KMS-11 (cell line): ENCODE data around the gene PHACTR1.

Experiments used
- H2AFZ ChIP-seq: fragments of 200-600 bp; sonication (generic); 2 replicates; pipeline ENCODE4 v1.6.1; 2016; ENCODE audit warnings: antibody characterized with exemption, mixed run types, low read depth
- H3K27ac ChIP-seq: fragments of 200-600 bp; sonication (generic); 2 replicates; pipeline ENCODE4 v1.6.1; 2016; ENCODE audit warnings: mild to moderate bottlenecking, mixed run types
- H3K27me3 ChIP-seq: fragments of 200-600 bp; sonication (generic); 2 replicates; pipeline ENCODE4 v1.6.1; 2017; ENCODE audit warnings: mild to moderate bottlenecking, low read depth, mixed run types, moderate library complexity; ENCODE audit not compliant: insufficient read depth
- H3K36me3 ChIP-seq: fragments of 200-600 bp; sonication (generic); 2 replicates; pipeline ENCODE4 v1.6.1; 2017; ENCODE audit warnings: mild to moderate bottlenecking, mixed run types; ENCODE audit not compliant: insufficient read depth
- H3K4me1 ChIP-seq: fragments of 200-600 bp; sonication (generic); 2 replicates; pipeline ENCODE4 v1.6.1; 2016; ENCODE audit warnings: mild to moderate bottlenecking, low read depth, mixed run types; ENCODE audit not compliant: poor library complexity, severe bottlenecking
- H3K4me2 ChIP-seq: fragments of 200-600 bp; sonication (generic); 2 replicates; pipeline ENCODE4 v1.7.0; 2016; ENCODE audit warnings: mild to moderate bottlenecking, mixed run types
- H3K4me3 ChIP-seq: fragments of 200-600 bp; sonication (generic); IDR thresholded peaks from 2 replicates; pipeline ENCODE4 v1.6.1; 2017; ENCODE audit warnings: low read depth, low read length, mixed read lengths; ENCODE audit not compliant: insufficient read depth
- H3K79me2 ChIP-seq: fragments of 200-600 bp; sonication (generic); 2 replicates; pipeline ENCODE4 v1.6.1; 2016; ENCODE audit warnings: low read depth, mixed run types; ENCODE audit not compliant: insufficient read depth
- H3K9ac ChIP-seq: fragments of 200-600 bp; sonication (generic); 2 replicates; pipeline ENCODE4 v1.6.1; 2016; ENCODE audit warnings: mild to moderate bottlenecking, mixed run types
- H4K20me1 ChIP-seq: fragments of 200-600 bp; sonication (generic); 2 replicates; pipeline ENCODE4 v1.6.1; 2016; ENCODE audit warnings: mild to moderate bottlenecking, mixed run types; ENCODE audit not compliant: insufficient read depth
- CTCF ChIP-seq: fragments of 200-600 bp; sonication (generic); conservative IDR thresholded peaks from 2 replicates; pipeline ENCODE4 v1.6.1; 2017; ENCODE audit warnings: low read depth, mild to moderate bottlenecking, antibody characterized with exemption, low read length, moderate library complexity, mixed read lengths

PHACTR1 gene

GRCh38 chr6:13277231-13277630 lies 560.7 kb downstream of the PHACTR1 start:
- no peak overlapping the region for H3K4me2 ChIP-seq

GRCh38 chr6:13278164-13278563 lies 561.6 kb downstream of the PHACTR1 start:
- Histone ChIP-seq H3K27me3 (no peaks in the 10 kb centered on the region), H3K4me1 (peaks cover 20% of the 10 kb centered on the region), H3K4me3 (no peak overlapping the region), H3K27ac (no peak overlapping the region), H3K9ac (no peak overlapping the region), H4K20me1 (no peaks in the 10 kb centered on the region), H3K36me3 (no peaks in the 10 kb centered on the region), H3K79me2 (no peaks in the 10 kb centered on the region), H3K4me2 (no peak overlapping the region), H2AFZ (no peak overlapping the region)
- TF ChIP-seq CTCF: no peak

More at GRCh38 chr6:13277231-13277630, 560.7 kb downstream of the PHACTR1 start:
- Histone ChIP-seq H3K4me1 (peaks cover 23% of the 10 kb centered on the region), H3K9ac (no peak overlapping the region), H3K79me2 (no peaks in the 10 kb centered on the region), H3K36me3 (no peaks in the 10 kb centered on the region), H3K27ac (no peak overlapping the region), H3K4me3 (no peak overlapping the region), H3K27me3 (no peaks in the 10 kb centered on the region), H4K20me1 (no peaks in the 10 kb centered on the region), H2AFZ (no peak overlapping the region)
- TF ChIP-seq CTCF: no peak

- H3K9ac ChIP-seq: no peak overlapping the region
- no peaks in the 10 kb centered on the region for H4K20me1 ChIP-seq
- TF ChIP-seq CTCF: no peak
- H2AFZ ChIP-seq: no peak overlapping the region
- H3K27me3 ChIP-seq: no peaks in the 10 kb centered on the region
- H3K4me3 ChIP-seq: no peak overlapping the region
- no peaks in the 10 kb centered on the region for H3K79me2 ChIP-seq
- no peaks in the 10 kb centered on the region for H3K36me3 ChIP-seq
- no peak overlapping the region for H3K27ac ChIP-seq
- peaks cover 13% of the 10 kb centered on the region for H3K4me1 ChIP-seq
- H3K4me2 ChIP-seq: no peak overlapping the region
Observed at GRCh38 chr6:13278991-13279390, 562.4 kb downstream of the PHACTR1 start.

- Histone ChIP-seq H3K27me3 (no peaks in the 10 kb centered on the region), H3K36me3 (no peaks in the 10 kb centered on the region), H3K4me3 (no peak overlapping the region), H4K20me1 (no peaks in the 10 kb centered on the region), H3K4me1 (peaks cover under 1% of the 10 kb centered on the region), H3K9ac (no peak overlapping the region), H2AFZ (no peak overlapping the region), H3K27ac (no peak overlapping the region), H3K79me2 (no peaks in the 10 kb centered on the region), H3K4me2 (no peak overlapping the region)
- TF ChIP-seq CTCF: no peak
Observed at GRCh38 chr6:13280254-13280653, 563.7 kb downstream of the PHACTR1 start.
